Measurements from ENCODE around the gene INPP5E. TPM values are rescaled to one million over a fixed set of nuclear protein-coding genes. Genes with fewer than 3 reads are reported as not detected.

The INPP5E gene
- total RNA-seq, 1 experiment from 2014 or later: 11.3 TPM

- BruUV-seq (replicated peaks): no TSS peak
- CTCF ChIA-PET: no interaction called here
- Mint-ChIP-seq H3K36me3 (ENCODE audit: insufficient read depth, unreplicated experiment) (peaks cover 6% of the 10 kb centered on the region), H3K9me3 (ENCODE audit: low read depth, unreplicated experiment) (no peaks in the 10 kb centered on the region), H3K27me3 (ENCODE audit: unreplicated experiment) (no peaks in the 10 kb centered on the region), H3K4me3 (ENCODE audit: low read depth, unreplicated experiment) (no peak overlapping the region), H3K4me1 (ENCODE audit: low read depth, unreplicated experiment) (no peaks in the 10 kb centered on the region), H3K27ac (ENCODE audit: unreplicated experiment) (no peak overlapping the region)
- intact Hi-C loops (cut with micrococcal nuclease; ENCODE audit: unreplicated experiment): no loop called here
- TF ChIP-seq, protein P1, sequence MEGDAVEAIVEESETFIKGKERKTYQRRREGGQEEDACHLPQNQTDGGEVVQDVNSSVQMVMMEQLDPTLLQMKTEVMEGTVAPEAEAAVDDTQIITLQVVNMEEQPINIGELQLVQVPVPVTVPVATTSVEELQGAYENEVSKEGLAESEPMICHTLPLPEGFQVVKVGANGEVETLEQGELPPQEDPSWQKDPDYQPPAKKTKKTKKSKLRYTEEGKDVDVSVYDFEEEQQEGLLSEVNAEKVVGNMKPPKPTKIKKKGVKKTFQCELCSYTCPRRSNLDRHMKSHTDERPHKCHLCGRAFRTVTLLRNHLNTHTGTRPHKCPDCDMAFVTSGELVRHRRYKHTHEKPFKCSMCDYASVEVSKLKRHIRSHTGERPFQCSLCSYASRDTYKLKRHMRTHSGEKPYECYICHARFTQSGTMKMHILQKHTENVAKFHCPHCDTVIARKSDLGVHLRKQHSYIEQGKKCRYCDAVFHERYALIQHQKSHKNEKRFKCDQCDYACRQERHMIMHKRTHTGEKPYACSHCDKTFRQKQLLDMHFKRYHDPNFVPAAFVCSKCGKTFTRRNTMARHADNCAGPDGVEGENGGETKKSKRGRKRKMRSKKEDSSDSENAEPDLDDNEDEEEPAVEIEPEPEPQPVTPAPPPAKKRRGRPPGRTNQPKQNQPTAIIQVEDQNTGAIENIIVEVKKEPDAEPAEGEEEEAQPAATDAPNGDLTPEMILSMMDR (IDR thresholded peaks at IDR 0.05; ENCODE audit: unreplicated experiment): no peak
- no peak for DNase-seq
Observed at GRCh38 chr9:136380381-136380780, 59.3 kb downstream of the INPP5E start.

GRCh38 chr9:136379891-136380290 is 59.8 kb downstream of the INPP5E start:
- Mint-ChIP-seq H3K4me1 (ENCODE audit: low read depth, unreplicated experiment) (no peaks in the 10 kb centered on the region), H3K4me3 (ENCODE audit: low read depth, unreplicated experiment) (no peak overlapping the region), H3K27me3 (ENCODE audit: unreplicated experiment) (no peaks in the 10 kb centered on the region), H3K9me3 (ENCODE audit: low read depth, unreplicated experiment) (no peaks in the 10 kb centered on the region), H3K36me3 (ENCODE audit: insufficient read depth, unreplicated experiment) (peaks cover 6% of the 10 kb centered on the region), H3K27ac (ENCODE audit: unreplicated experiment) (no peak overlapping the region)
- intact Hi-C loops (cut with micrococcal nuclease; ENCODE audit: unreplicated experiment): no loop called here
- CTCF ChIA-PET: no interaction called here
- no TSS peak for BruUV-seq (replicated peaks)
- TF ChIP-seq, protein P1 (IDR thresholded peaks at IDR 0.05; ENCODE audit: unreplicated experiment): no peak
- DNase-seq: no peak

- Mint-ChIP-seq H3K4me3 (ENCODE audit: low read depth, unreplicated experiment) (no peak overlapping the region), H3K9me3 (ENCODE audit: low read depth, unreplicated experiment) (no peaks in the 10 kb centered on the region), H3K27ac (ENCODE audit: unreplicated experiment) (no peak overlapping the region), H3K4me1 (ENCODE audit: low read depth, unreplicated experiment) (no peaks in the 10 kb centered on the region), H3K27me3 (ENCODE audit: unreplicated experiment) (no peaks in the 10 kb centered on the region), H3K36me3 (ENCODE audit: insufficient read depth, unreplicated experiment) (peaks cover 6% of the 10 kb centered on the region)
- TF ChIP-seq, protein P1 (IDR thresholded peaks at IDR 0.05; ENCODE audit: unreplicated experiment): no peak
- no TSS peak for BruUV-seq (replicated peaks)
- intact Hi-C loops (cut with micrococcal nuclease; ENCODE audit: unreplicated experiment): no loop called here
- CTCF ChIA-PET: no interaction called here
- DNase-seq: no peak
Observed at GRCh38 chr9:136379401-136379800, 60.2 kb downstream of the INPP5E start.

- Mint-ChIP-seq H3K4me3 (ENCODE audit: low read depth, unreplicated experiment) (no peak overlapping the region), H3K27me3 (ENCODE audit: unreplicated experiment) (no peaks in the 10 kb centered on the region), H3K9me3 (ENCODE audit: low read depth, unreplicated experiment) (no peaks in the 10 kb centered on the region), H3K27ac (ENCODE audit: unreplicated experiment) (no peak overlapping the region), H3K36me3 (ENCODE audit: insufficient read depth, unreplicated experiment) (peaks cover 6% of the 10 kb centered on the region), H3K4me1 (ENCODE audit: low read depth, unreplicated experiment) (no peaks in the 10 kb centered on the region)
- CTCF ChIA-PET: no interaction called here
- intact Hi-C loops (cut with micrococcal nuclease; ENCODE audit: unreplicated experiment): no loop called here
- DNase-seq: no peak
- no TSS peak for BruUV-seq (replicated peaks)
- TF ChIP-seq, protein P1 (IDR thresholded peaks at IDR 0.05; ENCODE audit: unreplicated experiment): no peak
Observed at GRCh38 chr9:136379003-136379287, 60.7 kb downstream of the INPP5E start.

Other genes starting within 250 kb of the INPP5E start
- gene LHX3, start 234.7 kb downstream of the INPP5E start, total RNA-seq (2022): not detected in 2 replicates
- 18.9 and 20.5 TPM in 2 replicates for gene QSOX2, start 194.0 kb downstream of the INPP5E start, total RNA-seq (2022)
- 0.44 and 0.73 TPM in 2 replicates for gene CCDC187, start 135.8 kb downstream of the INPP5E start, total RNA-seq (2022)
- 3.9 and 5.7 TPM in 2 replicates for gene GPSM1, start 112.3 kb downstream of the INPP5E start, total RNA-seq (2022)
- gene DNLZ, start 76.1 kb downstream of the INPP5E start, total RNA-seq (2022): 22.5 and 26.4 TPM in 2 replicates
- gene CARD9, start 66.2 kb downstream of the INPP5E start, total RNA-seq (2022): 1.2 and 1.6 TPM in 2 replicates
- 9.7 and 10.5 TPM in 2 replicates for gene SNAPC4, start 39.7 kb downstream of the INPP5E start, total RNA-seq (2022)
- 49.7 and 50.2 TPM in 2 replicates for gene ENTR1, start 29.2 kb downstream of the INPP5E start, total RNA-seq (2022)
- 44.0 and 46.6 TPM in 2 replicates for gene PMPCA, start 29.2 kb downstream of the INPP5E start, total RNA-seq (2022)
- 48.9 and 49.6 TPM in 2 replicates for gene SEC16A, start 43.2 kb upstream of the INPP5E start, total RNA-seq (2022)
- 11.7 and 17.7 TPM in 2 replicates for gene NOTCH1, start 106.2 kb upstream of the INPP5E start, total RNA-seq (2022)
- 1.2 and 1.3 TPM in 2 replicates for gene EGFL7, start 223.1 kb upstream of the INPP5E start, total RNA-seq (2022)
- gene AGPAT2, start 247.6 kb upstream of the INPP5E start, total RNA-seq (2022): 40.4 and 45.4 TPM in 2 replicates